ENCODE results near the gene CYP19A1. TPM values are rescaled to one million over a fixed set of nuclear protein-coding genes. Genes with fewer than 3 reads are reported as not detected.

The CYP19A1 gene
- total and polyA plus RNA-seq, 3 donors from 2014 or later: 2.8 to 29.0 (median 3.3) TPM

DNA sequence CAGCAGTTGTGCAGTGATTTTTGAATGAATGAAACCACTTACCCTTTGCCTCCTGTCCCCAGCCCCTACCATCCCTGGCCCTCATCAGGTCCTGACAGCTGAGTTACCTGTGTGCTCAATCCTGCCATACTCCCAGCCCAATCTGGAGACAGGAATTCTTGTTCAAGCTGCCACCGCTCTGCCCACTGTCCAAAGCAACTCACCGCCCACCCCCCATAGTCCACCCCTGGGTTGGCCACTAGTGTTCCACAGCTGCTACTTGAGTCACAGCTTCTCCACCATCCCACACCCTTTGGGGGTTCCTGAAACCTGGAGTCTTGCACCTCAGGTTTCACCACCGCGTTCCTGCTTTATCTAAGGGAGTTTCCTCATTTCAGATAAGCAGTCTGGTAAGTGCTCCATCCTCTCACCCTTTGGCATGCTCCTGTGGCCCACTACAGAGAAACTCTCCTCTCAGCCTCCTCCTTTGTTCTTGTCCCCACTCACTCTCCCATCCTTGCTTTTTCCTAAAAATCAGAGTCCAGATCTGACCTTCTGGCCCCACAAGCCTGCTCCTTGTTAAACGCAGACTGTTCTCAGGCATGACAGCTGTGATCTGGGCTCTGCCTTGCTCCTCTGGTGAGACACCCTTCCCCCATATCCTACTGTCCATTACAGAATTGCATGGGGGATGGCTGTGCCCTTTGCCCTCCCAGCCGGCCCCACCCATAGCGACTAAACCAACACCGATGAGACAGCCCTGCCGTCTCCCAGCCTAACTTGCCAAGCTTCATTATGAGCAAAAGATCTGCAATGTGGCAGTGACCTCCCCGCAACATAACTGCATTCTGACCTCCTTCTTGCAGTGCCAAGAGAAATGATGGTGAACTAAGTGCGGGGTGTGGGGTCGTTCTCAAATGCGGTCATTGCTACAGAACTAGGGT is 50.0 kb downstream of the CYP19A1 start:
- intact Hi-C loops (cut with DNase I; ENCODE audit: low total_unique reads): loop anchor here (10.0 kb wide), 1 partner anchor 86 kb away; no protein-coding TSS in a partner anchor
- Histone ChIP-seq H3K4me1 (no peaks in the 10 kb centered on the region), H3K36me3 (ENCODE audit: low read depth, missing control alignments) (no peaks in the 10 kb centered on the region), H3K9me3 (no peaks in the 10 kb centered on the region), H3K4me3 (no peak overlapping the region), H3K27ac (no peak overlapping the region), H3K27me3 (no peaks in the 10 kb centered on the region)
- WGBS, 2 donors: 86 to 88% methylated on average over 13 of the region's 13 CpGs
- no peak for TF ChIP-seq POLR2A (IDR thresholded peaks at IDR 0.05)
- TF ChIP-seq, protein P1, sequence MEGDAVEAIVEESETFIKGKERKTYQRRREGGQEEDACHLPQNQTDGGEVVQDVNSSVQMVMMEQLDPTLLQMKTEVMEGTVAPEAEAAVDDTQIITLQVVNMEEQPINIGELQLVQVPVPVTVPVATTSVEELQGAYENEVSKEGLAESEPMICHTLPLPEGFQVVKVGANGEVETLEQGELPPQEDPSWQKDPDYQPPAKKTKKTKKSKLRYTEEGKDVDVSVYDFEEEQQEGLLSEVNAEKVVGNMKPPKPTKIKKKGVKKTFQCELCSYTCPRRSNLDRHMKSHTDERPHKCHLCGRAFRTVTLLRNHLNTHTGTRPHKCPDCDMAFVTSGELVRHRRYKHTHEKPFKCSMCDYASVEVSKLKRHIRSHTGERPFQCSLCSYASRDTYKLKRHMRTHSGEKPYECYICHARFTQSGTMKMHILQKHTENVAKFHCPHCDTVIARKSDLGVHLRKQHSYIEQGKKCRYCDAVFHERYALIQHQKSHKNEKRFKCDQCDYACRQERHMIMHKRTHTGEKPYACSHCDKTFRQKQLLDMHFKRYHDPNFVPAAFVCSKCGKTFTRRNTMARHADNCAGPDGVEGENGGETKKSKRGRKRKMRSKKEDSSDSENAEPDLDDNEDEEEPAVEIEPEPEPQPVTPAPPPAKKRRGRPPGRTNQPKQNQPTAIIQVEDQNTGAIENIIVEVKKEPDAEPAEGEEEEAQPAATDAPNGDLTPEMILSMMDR (IDR thresholded peaks at IDR 0.05): no peak
- no peak for DNase-seq

DNA sequence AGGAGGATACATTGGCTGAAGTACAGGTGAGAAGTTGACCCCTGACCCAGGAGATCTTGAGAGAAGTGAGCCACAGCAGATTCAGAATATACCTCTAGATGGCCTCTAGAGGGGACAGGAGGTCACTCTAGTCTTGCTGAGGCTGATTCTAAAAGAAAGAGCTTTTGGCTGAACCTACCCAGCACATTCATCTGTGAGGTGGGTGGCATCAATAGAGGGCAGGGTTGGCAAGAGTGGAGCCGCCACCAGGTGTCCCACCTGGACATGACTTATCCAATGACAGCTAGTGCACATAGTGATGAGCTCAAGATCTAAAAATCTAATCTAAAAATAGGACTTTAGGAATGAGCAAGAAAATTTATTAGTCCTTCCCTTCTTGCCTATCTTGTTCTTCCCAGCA is 51.6 kb downstream of the CYP19A1 start:
- DNase-seq: no peak
- Histone ChIP-seq H3K27ac (no peak overlapping the region), H3K36me3 (ENCODE audit: low read depth, missing control alignments) (no peaks in the 10 kb centered on the region), H3K9me3 (no peaks in the 10 kb centered on the region), H3K4me1 (peaks cover 5% of the 10 kb centered on the region), H3K4me3 (no peak overlapping the region), H3K27me3 (no peaks in the 10 kb centered on the region)
- WGBS, 2 donors: 92 to 100% methylated on average over 1 of the region's 1 CpG
- intact Hi-C loops (cut with DNase I; ENCODE audit: low total_unique reads): loop anchor here (10.0 kb wide), 1 partner anchor 88 kb away; no protein-coding TSS in a partner anchor
- TF ChIP-seq, protein P1 (IDR thresholded peaks at IDR 0.05): no peak
- TF ChIP-seq POLR2A (IDR thresholded peaks at IDR 0.05): no peak

DNA sequence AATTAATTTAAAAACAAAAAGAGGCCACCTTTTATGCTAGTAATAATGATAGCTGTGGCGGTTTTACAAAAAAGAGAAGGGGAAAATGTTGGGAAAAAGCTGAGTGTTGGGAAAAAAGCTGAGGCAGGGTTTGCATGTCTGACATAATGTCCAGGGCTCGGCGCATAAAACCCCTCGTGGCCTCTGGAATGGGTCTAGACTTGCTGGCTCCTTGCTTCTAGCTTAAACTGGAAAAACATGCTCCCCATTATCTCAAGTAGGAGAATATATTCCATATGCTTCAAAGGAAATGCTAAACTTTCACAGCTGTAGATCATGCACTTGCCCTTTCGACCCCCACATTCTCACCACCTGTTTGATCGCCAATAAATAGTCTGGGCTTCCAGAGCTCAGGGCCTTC is 53.0 kb downstream of the CYP19A1 start:
- TF ChIP-seq, protein P1 (IDR thresholded peaks at IDR 0.05): no peak
- no peak for TF ChIP-seq POLR2A (IDR thresholded peaks at IDR 0.05)
- intact Hi-C loops (cut with DNase I; ENCODE audit: low total_unique reads): loop anchor here (10.0 kb wide), 1 partner anchor 89 kb away; no protein-coding TSS in a partner anchor

DNA sequence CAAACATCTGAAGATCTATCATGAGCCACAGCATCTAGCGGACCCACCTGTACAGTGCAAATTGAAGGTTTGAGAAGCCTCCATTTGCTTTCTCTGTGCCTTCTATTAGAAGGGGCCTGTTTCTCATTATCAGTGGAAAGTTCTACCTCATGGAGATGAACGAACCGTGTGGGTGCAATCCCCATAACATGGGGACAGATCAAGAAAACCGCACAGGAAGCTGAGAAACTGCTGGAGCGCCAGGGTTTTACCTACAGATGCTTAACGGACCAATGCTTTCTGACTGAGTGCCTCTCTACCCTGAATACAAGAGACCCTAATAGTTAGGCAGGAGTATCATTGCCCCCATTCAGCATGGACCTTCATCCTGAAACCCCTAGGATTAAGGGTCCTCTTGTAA is 53.5 kb downstream of the CYP19A1 start:
- WGBS, 2 donors: 87 to 94% methylated on average over 6 of the region's 6 CpGs

More for the DNA sequence above, 53.0 kb downstream of the CYP19A1 start:
- Histone ChIP-seq H3K36me3 (ENCODE audit: low read depth, missing control alignments) (no peaks in the 10 kb centered on the region), H3K27me3 (no peaks in the 10 kb centered on the region), H3K4me1 (peaks cover 7% of the 10 kb centered on the region), H3K9me3 (no peaks in the 10 kb centered on the region), H3K27ac (no peak overlapping the region), H3K4me3 (no peak overlapping the region)
- 88 to 92% methylated on average over 6 of the region's 6 CpGs for WGBS, 2 donors
- DNase-seq: no peak

More for the DNA sequence above, 53.5 kb downstream of the CYP19A1 start:
- intact Hi-C loops (cut with DNase I; ENCODE audit: low total_unique reads): loop anchor here (10.0 kb wide), 1 partner anchor 90 kb away; no protein-coding TSS in a partner anchor
- Histone ChIP-seq H3K9me3 (no peaks in the 10 kb centered on the region), H3K27ac (no peak overlapping the region), H3K36me3 (ENCODE audit: low read depth, missing control alignments) (no peaks in the 10 kb centered on the region), H3K4me3 (no peak overlapping the region), H3K4me1 (peaks cover 7% of the 10 kb centered on the region), H3K27me3 (no peaks in the 10 kb centered on the region)
- TF ChIP-seq, protein P1 (IDR thresholded peaks at IDR 0.05): no peak
- no peak for TF ChIP-seq POLR2A (IDR thresholded peaks at IDR 0.05)
- DNase-seq: no peak
